HG02870 (cell line): ENCODE data around the gene EPHA8.

Experiments used
- ATAC-seq: cut with Tn5 transposase; IDR thresholded peaks from one replicate; pipeline ENCODE4 v1.9.1; 2021; ENCODE audit warnings: mild to moderate bottlenecking, moderate library complexity; ENCODE audit not compliant: unreplicated experiment

Gene EPHA8

DNA sequence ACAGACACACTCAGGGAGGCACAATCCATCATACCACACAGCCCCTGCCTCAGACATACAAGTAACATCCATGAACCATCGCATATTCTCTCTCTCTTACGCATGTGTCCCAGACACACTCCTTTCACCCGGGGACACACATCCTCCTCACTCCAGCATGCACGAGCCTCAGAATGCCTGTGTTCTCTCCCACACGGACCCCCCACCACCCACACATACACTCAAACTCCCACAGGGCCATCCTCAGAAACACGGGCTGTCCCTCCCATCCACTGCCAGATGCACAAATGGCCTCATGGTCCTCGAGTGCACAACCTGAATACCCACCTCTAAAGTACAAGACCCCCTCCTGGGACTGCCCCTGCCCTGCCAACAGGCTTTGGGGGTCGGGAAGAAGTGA is 78.0 kb downstream of the EPHA8 start:
- no peak for ATAC-seq

DNA sequence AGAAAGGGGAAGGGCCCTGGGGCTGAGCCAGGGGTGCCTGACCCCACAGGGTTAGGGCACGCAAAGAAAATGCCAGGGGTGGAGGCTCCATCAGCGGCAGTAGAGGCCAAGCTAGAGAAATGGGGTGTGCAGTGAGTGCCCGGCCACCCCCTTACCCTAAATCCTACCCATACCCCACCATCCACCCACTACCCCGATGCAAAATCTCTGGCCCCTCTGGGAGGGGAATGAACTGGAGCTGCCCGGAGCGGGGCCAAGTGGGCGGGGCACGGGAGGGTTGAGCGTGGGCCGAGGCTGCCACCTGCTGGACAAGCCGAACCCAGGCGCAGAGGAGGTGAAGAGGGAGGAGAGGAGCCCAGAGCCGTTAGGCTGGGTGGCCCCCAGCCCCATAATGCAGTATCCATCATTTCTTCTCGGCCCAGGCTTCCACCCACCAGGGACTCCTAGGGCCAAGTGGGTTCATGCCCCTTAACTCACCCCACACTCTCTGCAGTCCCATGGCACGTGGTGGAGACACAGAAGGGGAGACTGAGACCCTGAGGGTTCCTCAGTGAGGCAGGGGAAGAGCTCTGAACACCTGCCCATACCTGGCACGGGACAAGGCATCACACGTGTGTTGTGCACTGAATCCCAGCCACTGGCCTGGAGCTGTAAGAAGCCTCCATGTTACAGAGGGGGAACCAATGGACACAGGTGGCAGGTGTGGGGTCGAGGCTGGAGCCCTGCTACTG is 78.8 kb downstream of the EPHA8 start:
- no peak for ATAC-seq

DNA sequence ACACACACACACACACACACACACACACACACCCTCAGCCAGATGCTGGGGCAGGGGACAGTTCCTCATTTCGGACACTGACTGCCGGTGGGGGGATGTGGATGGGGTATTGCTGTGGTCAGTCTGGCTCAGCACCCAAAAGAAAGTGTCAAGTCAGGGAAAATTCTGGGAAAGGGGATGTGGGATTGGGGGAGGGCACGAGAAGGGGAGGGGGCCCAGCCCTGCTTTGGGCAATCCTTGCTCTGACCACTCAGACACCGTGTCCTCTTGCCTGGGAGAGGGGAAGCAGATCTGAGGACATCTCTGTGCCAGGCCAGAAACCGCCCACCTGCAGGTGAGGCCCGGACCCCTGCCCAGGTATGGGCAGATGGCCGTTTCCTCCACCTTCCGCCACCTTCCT is 80.1 kb downstream of the EPHA8 start, which contains the start of gene C1QC:
Gene C1QC (plus strand): TSS at position 253 of the 400 bp plus-strand sequence. CDS start 391 bp downstream, outside the sequence.
- no peak for ATAC-seq

DNA sequence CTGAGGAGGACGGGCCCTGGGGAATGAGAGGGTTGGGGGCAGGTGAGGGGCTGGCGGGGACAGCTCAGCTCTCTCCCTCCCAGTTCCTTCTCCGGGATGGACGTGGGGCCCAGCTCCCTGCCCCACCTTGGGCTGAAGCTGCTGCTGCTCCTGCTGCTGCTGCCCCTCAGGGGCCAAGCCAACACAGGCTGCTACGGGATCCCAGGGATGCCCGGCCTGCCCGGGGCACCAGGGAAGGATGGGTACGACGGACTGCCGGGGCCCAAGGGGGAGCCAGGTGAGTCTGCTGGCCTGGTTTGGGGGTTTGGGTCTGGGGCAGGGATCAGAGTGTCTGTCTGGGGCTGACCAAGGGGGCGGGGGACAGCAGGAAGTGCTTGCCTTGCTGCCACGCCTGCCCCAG is 80.6 kb downstream of the EPHA8 start:
- ATAC-seq: no peak

DNA sequence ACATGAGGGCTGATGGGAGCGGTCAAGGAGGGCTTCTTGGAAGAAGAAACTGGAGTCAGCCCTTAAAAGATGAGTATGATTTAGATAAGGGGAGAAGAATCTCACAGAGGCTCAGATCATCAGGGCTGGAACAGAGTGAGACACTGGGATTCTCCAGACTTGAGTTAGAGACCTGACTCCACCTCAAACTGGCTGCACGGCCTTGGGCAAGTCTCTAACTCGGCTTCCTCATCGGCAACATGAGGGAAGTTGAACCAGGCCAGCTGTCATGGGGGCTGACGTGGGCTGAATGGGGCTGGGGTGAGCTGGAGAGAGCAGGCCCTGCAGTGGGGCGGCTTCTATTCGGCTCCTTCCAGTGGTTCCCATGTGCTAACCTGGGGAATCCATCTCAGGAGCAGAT is 82.6 kb downstream of the EPHA8 start:
- no peak for ATAC-seq

DNA sequence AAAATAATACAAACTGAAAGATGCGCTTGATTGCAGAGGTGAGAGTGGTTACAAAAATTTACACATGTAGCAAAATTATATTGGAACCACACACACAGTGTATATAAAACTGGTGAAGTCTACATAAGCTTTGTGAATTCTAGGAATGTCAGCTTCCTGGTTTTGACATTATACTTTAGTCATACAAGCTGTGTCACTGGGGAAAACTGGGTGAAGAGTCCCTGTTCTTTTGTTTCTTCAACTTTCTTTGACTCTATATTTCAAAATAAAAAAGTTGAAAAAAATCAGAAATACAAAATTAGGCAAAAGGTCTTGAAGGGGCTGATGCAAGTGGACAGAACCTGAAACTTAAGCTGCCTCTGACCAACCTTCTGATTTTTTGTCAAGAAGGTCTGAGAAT is 83.1 kb downstream of the EPHA8 start:
- ATAC-seq: no peak

DNA sequence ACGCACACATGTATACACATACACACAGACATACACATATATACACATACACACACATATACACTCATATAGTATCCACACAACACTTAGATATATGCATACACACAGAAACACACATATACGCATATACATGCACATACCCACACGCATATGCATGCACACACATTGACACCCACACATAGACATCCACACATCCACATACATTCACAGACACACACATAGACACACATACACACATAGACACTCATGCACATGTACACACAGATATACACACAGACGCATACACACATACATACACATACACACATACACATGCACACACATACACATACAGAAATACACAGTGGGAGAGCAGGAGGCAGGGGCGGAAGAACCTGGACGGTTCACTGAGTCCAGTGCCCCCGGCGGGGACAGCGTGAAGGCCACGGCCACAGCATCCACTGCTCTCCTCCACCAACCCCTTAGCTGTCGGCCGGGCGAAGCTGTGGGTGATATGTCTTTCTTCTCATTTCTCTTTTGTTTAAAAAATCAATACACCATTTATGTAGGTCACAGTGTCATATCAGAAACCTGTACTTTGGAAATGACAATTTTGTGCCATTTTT is 86.9 kb downstream of the EPHA8 start:
- ATAC-seq: no peak

DNA sequence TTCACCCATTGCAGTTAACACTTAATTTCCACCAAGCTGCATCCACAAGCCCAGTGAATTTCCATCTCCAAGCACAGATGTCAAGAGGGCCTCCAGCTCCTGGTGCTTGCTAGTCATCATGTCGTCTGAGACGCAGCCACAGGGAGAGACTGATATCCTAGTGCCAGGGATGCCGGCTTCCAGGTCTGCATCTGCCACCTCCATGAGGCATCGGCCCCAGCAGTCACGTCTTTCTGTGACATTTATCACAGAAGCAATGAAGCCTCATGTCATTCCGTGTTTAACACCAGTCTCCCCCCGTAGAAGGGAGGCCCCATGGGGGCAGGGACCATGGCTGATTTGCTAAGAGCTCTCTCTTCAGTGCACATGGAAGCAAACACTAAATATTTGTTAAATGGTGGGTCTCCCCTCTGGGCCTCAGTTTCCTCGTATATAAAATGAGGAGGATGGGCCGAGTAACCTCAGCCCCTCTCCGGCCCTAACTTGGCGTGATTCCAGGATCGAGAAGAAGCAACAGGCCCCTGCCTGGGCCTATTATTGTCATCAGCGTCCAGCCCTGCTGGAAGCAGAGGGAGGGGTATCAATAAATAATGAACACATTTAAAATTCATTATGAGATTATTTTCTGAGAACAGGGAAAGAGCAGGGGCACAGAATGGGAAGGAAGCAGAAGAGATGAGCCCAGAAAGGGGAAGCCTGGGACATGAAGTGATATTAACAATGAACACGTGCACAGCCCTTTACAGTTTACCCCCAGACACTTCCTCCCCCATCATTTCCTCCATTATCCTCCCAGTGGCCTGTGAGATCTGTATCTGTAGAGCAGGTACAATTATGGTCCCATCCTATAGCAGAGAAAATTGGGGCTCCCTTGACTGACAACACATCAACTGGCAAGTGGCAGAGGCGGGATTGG is 88.9 kb downstream of the EPHA8 start:
- no peak for ATAC-seq

DNA sequence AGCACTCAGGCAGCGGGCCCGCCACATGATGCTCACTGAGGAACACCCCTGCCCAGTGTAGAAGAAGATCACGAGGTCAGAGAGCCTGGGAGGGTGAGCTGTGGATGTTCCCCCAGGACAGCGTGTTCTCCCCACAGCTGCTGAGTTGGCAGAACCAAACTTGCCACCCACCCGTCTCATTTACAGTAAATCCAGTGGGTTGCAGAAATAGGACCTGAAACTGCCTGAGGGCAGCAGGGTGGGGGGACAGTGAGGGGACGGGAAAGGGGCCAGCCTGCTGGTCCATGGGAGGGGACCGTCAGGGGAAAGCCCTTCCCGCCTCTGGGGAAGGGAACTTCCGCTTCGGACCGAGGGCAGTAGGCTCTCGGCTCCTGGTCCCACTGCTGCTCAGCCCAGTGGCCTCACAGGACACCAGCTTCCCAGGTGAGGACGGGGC is 89.6 kb downstream of the EPHA8 start, which contains the start of gene C1QB:
Gene C1QB (plus strand): TSS at position 356 of the 436 bp plus-strand sequence. CDS start 6,227 bp downstream, outside the sequence.
- ATAC-seq: no peak
